ENCODE data around the gene MCC.

GRCh38 chr5:113081881-113082546 lies 406.2 kb downstream of the MCC start:
- TF ChIP-seq YY1 (IDR thresholded peaks at IDR 0.05; ENCODE audit: low read depth): no peak
- TF ChIP-seq MAX (IDR thresholded peaks at IDR 0.05): no peak
- no peak for TF ChIP-seq REST (IDR thresholded peaks at IDR 0.05; ENCODE audit: low read depth)
- no peak for TF ChIP-seq TAF1 (IDR thresholded peaks at IDR 0.05; ENCODE audit: low read depth)
- TF ChIP-seq NFIC (IDR thresholded peaks at IDR 0.05): no peak
- TF ChIP-seq EP300 (IDR thresholded peaks at IDR 0.05; ENCODE audit: borderline replicate concordance): no peak
- TF ChIP-seq USF1 (IDR thresholded peaks at IDR 0.05): no peak
- no peak for TF ChIP-seq CEBPB (IDR thresholded peaks at IDR 0.05)
- TF ChIP-seq TCF12 (IDR thresholded peaks at IDR 0.05; ENCODE audit: low read depth): no peak
- TF ChIP-seq EGR1 (IDR thresholded peaks at IDR 0.05): no peak
- TF ChIP-seq RAD21 (IDR thresholded peaks at IDR 0.05; ENCODE audit: low read depth): no peak

All from Ishikawa (cell line).